Muscle layer of colon (tissue), 2 donors: ENCODE data around the gene KLHL30.

ENCODE experiments used
- H3K27ac ChIP-seq: one replicate; pipeline ENCODE4 v1.7.0; 2013; ENCODE audit warnings: low read depth, mild to moderate bottlenecking, low read length, moderate library complexity
- H3K27me3 ChIP-seq, 2 donors: one replicate each; pipeline ENCODE4 v1.7.0; 2013; ENCODE audit warnings: low read length in 2 of 2, mild to moderate bottlenecking in 2 of 2; ENCODE audit not compliant: insufficient read depth in 2 of 2, control insufficient read depth in 1 of 2
- H3K36me3 ChIP-seq: one replicate; pipeline ENCODE4 v1.7.0; 2013; ENCODE audit warnings: mild to moderate bottlenecking, low read length; ENCODE audit not compliant: insufficient read depth
- H3K4me1 ChIP-seq: one replicate; pipeline ENCODE4 v1.7.0; 2013; ENCODE audit warnings: mild to moderate bottlenecking, low read length; ENCODE audit not compliant: insufficient read depth
- H3K4me3 ChIP-seq, 2 donors: one replicate each; pipeline ENCODE4 v1.7.0; 2013; ENCODE audit warnings: low read length in 2 of 2, low read depth in 1 of 2, mild to moderate bottlenecking in 1 of 2, moderate library complexity in 1 of 2
- H3K9ac ChIP-seq: one replicate; pipeline ENCODE4 v1.7.0; 2013; ENCODE audit warnings: low read length
- H3K9me3 ChIP-seq: one replicate; pipeline ENCODE4 v1.7.0; 2013; ENCODE audit warnings: mild to moderate bottlenecking, low read length
- donor health status: abdominal sarcoma.
- donor health status: Adenocarcinoma of cecum.

KLHL30 gene

GRCh38 chr2:238159071-238159539 lies 20.6 kb downstream of the KLHL30 start:
- H3K36me3 ChIP-seq = no peaks in the 10 kb centered on the region
- H3K27ac ChIP-seq = no peak overlapping the region
- no peak overlapping the region for H3K9ac ChIP-seq
- H3K4me3 ChIP-seq = no peak overlapping the region
- peaks cover 10 to 42% of the 10 kb centered on the region in 2 donors for H3K27me3 ChIP-seq
- H3K9me3 ChIP-seq = no peaks in the 10 kb centered on the region
- H3K4me1 ChIP-seq = no peaks in the 10 kb centered on the region

DNA sequence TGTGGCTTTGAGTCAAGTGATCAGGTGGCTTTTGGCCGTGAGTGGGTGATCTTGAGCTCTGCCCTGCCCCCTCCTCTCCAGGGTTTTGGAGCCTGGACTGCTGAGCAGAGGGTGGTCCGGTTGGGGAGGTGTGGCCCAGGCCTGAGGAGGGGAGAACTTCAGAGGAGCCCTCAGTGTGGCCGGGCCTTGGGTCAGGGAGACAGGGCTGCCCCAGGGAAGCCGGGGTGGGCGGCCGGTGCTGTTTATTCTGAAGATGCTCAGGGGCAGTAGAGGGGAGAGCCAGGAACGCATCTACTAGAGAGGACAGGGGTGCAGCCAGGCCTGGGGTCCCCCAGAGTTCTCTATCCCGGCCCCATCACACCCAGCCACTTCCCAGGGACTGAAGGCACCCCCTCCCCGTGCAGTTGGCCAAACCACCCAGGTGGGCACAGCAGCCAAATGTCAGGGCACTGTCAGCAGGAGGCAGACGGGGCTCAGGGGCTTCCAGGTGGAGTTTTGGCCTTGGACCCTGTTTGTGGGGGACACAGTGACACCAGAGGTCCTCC lies 21.3 kb downstream of the KLHL30 start:
- Histone ChIP-seq H3K27ac (no peak overlapping the region), H3K4me1 (no peaks in the 10 kb centered on the region), H3K9me3 (no peaks in the 10 kb centered on the region), H3K9ac (no peak overlapping the region), H3K36me3 (no peaks in the 10 kb centered on the region), H3K4me3 (no peak overlapping the region), H3K27me3 (peaks cover 10 to 45% of the 10 kb centered on the region in 2 donors)

DNA sequence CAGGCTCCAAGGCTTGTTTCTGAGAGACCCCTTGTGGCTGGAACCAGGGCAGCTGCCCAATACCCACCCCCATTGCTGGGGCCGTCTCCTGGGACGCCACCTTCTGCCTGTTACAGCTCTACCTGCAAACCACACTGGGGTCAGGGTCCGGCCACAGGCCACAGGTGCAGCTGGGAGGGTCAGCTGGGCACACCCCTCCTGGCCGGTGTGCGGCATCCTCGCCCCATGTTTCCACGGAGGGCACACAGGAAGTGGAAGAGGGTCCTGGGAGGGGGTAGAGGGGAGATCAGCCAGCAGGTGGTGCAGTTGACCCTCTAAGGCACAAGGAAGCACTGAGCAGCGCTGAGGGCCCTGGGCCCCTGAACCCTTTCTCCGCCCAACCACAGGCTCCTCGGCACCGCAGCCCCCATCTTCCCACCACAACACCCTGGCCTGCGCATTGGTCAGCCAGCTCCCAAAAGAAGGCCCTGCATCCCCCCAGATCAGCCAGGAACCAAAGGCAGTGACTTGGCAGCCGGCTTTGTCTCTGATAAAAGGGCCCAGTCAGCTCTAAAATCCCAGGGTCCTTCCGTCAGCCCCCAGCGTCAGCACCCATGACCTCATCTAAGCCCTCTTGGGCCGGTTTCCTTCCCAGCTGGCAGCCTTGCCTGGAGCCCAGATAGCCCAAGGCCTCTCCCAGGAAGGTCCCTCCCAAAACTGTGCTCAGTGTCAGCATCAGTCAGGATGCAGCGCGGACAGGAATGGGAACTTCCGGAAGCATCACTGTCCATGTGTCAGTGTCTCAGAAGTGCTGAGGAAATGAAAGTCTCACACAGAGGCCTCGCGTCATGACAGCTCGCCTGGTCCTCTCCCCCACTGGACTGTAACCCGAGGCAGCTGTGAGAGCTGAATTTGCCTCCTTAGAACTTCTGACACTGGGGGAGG lies 22.0 kb downstream of the KLHL30 start:
- no peaks in the 10 kb centered on the region for H3K36me3 ChIP-seq
- no peak overlapping the region for H3K9ac ChIP-seq
- no peak overlapping the region for H3K4me3 ChIP-seq
- H3K27ac ChIP-seq = no peak overlapping the region
- H3K9me3 ChIP-seq = no peaks in the 10 kb centered on the region
- H3K27me3 ChIP-seq = peaks cover 10 to 45% of the 10 kb centered on the region in 2 donors
- H3K4me1 ChIP-seq = no peaks in the 10 kb centered on the region

DNA sequence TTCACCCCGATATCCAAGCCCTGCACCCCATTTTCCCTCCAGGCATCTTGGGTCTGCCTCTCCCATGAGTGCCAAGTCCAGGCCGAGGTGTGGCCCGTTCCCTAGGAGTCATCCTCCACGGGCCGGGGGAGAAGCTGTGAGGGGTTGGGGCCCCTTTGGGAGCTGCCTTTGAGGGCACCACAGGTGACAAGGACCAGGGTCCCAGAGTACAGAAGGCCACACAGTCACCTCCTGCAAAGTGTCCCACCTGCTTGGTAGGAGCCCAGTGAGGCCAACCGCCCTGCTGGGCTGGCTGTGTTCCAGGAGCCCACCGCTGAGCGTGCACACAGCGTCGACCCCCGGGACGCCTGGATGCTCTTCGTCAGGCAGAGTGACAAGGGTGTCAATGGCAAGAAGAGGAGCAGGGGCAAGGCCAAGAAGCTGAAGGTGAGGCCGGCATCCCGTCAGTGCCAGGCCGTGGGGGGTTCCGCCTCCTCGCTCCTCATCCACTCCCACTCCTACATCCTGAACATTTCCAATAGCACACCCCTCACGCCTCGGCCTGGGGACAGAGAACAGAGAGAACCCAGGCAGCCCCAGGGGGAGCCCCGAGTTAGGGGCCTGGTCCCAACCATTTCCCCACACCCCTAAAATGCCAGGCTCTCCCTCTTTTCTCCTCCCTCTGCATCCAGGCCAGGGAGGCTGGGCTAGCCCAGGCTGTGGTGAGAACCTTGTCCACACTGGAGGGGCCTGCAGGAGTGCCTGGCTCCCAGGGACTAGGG lies 23.0 kb downstream of the KLHL30 start:
- H3K4me3 ChIP-seq = no peak overlapping the region
- H3K9me3 ChIP-seq = no peaks in the 10 kb centered on the region
- H3K36me3 ChIP-seq = peaks cover 4% of the 10 kb centered on the region
- no peak overlapping the region for H3K9ac ChIP-seq
- no peaks in the 10 kb centered on the region for H3K4me1 ChIP-seq
- H3K27ac ChIP-seq = no peak overlapping the region
- peaks cover 10 to 45% of the 10 kb centered on the region in 2 donors for H3K27me3 ChIP-seq

DNA sequence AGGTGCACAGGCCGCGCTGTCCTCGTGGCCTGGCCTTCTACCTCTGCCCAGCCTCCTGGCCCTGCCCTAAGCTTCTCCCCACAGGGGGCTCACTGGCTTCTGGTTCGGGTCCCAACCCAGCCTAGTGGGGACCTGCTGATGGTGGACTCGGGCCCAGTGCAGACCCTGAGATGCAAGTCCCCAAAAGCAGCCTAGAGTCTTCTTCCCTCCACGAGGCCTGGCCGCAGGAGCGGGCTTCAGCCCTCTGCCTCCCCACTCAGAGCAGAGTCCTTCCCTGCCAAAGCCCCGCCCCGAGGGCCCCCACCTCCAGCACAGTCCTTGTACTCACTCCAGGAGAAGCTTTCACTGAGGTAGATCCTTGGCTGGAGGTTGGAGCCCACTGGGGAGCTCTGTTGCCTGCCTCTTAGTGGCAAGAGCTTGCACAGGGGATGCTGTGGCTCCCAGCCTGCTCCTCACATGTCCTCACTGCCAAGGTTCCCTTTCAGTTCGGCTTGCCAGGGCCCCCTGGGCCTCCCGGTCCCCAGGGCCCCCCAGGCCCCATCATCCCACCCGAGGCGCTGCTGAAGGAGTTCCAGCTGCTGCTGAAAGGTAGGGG lies 23.9 kb downstream of the KLHL30 start:
- Histone ChIP-seq H3K9ac (no peak overlapping the region), H3K27ac (no peak overlapping the region), H3K36me3 (peaks cover 4% of the 10 kb centered on the region), H3K4me3 (no peak overlapping the region), H3K27me3 (peaks cover 10 to 45% of the 10 kb centered on the region in 2 donors), H3K9me3 (no peaks in the 10 kb centered on the region), H3K4me1 (no peaks in the 10 kb centered on the region)

- Histone ChIP-seq H3K36me3 (peaks cover 6% of the 10 kb centered on the region), H3K4me1 (no peaks in the 10 kb centered on the region), H3K27me3 (peaks cover 10 to 45% of the 10 kb centered on the region in 2 donors), H3K9me3 (no peaks in the 10 kb centered on the region), H3K4me3 (no peak overlapping the region), H3K9ac (no peak overlapping the region), H3K27ac (no peak overlapping the region)
Measured at GRCh38 chr2:238162846-238163441, 24.5 kb downstream of the KLHL30 start.

GRCh38 chr2:238163481-238164198 lies 25.2 kb downstream of the KLHL30 start:
- Histone ChIP-seq H3K27me3 (peaks cover 10 to 40% of the 10 kb centered on the region in 2 donors), H3K27ac (no peak overlapping the region), H3K36me3 (peaks cover 9% of the 10 kb centered on the region), H3K4me3 (no peak overlapping the region), H3K9me3 (no peaks in the 10 kb centered on the region), H3K4me1 (peaks cover 4% of the 10 kb centered on the region), H3K9ac (no peak overlapping the region)

GRCh38 chr2:238164906-238165287 lies 26.4 kb downstream of the KLHL30 start:
- no peaks in the 10 kb centered on the region for H3K9me3 ChIP-seq
- no peak overlapping the region for H3K27ac ChIP-seq
- H3K4me3 ChIP-seq = no peak overlapping the region
- peaks cover 14% of the 10 kb centered on the region for H3K36me3 ChIP-seq
- no peak overlapping the region for H3K9ac ChIP-seq
- peaks cover 17% of the 10 kb centered on the region for H3K4me1 ChIP-seq
- H3K27me3 ChIP-seq = peaks cover 4 to 32% of the 10 kb centered on the region in 2 donors

GRCh38 chr2:238165288-238165921 lies 26.9 kb downstream of the KLHL30 start:
- Histone ChIP-seq H3K9ac (no peak overlapping the region), H3K4me3 (no peak overlapping the region), H3K27me3 (peaks cover 0 to 27% of the 10 kb centered on the region in 2 donors), H3K36me3 (peaks cover 18% of the 10 kb centered on the region), H3K9me3 (no peaks in the 10 kb centered on the region), H3K4me1 (peaks cover 22% of the 10 kb centered on the region), H3K27ac (no peak overlapping the region)
